HG03457 (cell line): ENCODE measurements around the gene AFP.

ENCODE experiments used
- ATAC-seq: cut with Tn5 transposase; IDR thresholded peaks from one replicate; pipeline ENCODE4 v1.9.1; 2021; ENCODE audit warnings: moderate number of reproducible peaks; ENCODE audit not compliant: unreplicated experiment

AFP gene

DNA sequence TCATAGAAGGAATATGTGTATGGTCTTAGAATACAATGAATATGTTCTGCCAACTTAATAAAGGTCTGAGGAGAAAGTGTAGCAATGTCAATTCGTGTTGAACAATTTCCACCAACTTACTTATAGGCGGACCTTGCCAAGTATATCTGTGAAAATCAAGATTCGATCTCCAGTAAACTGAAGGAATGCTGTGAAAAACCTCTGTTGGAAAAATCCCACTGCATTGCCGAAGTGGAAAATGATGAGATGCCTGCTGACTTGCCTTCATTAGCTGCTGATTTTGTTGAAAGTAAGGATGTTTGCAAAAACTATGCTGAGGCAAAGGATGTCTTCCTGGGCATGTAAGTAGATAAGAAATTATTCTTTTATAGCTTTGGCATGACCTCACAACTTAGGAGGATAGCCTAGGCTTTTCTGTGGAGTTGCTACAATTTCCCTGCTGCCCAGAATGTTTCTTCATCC lies 22.7 kb upstream of the AFP start:
- no peak for ATAC-seq

DNA sequence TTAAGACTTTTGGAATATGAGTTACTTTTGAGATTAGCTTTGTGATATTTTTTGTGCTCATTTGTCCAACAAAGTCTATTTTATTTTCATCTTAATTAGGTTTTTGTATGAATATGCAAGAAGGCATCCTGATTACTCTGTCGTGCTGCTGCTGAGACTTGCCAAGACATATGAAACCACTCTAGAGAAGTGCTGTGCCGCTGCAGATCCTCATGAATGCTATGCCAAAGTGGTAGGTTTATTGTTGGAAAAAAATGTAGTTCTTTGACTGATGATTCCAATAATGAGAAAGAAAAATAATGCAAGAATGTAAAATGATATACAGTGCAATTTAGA lies 21.1 kb upstream of the AFP start:
- ATAC-seq: no peak

DNA sequence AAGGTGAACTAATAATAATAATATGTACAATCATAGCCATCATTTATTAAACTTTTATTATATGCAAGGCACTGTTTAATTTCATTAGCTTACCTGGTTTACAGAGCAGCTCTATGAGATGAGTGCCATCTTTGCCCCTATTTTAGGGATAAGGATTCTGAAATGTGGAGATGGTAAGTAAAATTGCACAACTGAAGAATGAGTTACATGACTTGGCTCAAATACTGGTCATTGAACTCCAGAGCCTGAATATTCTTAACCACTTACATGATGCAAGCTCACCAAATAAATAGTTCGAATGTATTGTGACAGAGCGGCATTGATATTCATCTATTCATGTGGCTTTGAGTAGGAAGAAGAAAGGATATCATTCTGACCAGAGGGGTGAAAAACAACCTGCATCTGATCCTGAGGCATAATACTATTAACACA lies 20.2 kb upstream of the AFP start:
- ATAC-seq: no peak

DNA sequence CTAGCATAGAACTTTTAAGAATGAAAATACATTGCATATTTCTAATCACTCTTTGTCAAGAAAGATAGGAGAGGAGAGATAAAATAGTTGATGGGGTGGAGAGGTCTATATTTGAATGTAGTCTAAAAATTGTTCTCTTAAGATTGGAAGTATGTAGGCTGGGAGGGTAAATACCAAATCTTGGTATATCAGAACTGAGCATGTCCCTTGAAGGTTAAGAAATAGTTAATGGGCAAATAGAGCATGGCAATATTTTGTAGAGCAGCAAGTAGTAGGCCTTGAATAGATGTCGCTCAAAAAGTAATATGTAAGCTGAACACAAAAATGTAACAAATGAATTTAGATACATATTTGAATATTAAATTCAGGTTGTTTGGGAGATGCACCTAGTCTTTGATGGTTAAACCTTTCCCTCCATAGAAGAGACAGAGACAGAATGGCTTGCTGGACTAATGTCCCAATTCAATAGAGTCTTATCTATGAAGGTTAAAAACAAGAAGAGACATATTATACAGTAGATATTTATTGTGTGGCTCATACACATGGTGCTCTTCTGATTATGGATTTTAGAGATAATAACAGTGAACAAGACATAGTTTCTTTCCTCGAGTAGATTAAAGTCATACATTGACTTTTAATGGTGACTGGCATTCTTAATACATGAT lies 19.5 kb upstream of the AFP start:
- ATAC-seq: no peak

DNA sequence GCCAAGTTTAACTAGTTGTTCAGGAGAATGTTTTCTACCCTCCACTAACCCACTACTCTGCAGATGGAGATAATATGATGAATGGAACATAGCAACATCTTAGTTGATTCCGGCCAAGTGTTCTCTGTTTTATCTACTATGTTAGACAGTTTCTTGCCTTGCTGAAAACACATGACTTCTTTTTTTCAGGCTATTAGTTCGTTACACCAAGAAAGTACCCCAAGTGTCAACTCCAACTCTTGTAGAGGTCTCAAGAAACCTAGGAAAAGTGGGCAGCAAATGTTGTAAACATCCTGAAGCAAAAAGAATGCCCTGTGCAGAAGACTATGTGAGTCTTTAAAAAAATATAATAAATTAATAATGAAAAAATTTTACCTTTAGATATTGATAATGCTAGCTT lies 18.7 kb upstream of the AFP start:
- no peak for ATAC-seq

DNA sequence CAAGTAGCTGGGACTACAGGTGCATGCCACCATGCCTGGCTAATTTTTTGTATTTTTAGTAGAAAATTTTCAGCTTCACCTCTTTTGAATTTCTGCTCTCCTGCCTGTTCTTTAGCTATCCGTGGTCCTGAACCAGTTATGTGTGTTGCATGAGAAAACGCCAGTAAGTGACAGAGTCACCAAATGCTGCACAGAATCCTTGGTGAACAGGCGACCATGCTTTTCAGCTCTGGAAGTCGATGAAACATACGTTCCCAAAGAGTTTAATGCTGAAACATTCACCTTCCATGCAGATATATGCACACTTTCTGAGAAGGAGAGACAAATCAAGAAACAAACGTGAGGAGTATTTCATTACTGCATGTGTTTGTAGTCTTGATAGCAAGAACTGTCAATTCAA lies 18.0 kb upstream of the AFP start:
- no peak for ATAC-seq

DNA sequence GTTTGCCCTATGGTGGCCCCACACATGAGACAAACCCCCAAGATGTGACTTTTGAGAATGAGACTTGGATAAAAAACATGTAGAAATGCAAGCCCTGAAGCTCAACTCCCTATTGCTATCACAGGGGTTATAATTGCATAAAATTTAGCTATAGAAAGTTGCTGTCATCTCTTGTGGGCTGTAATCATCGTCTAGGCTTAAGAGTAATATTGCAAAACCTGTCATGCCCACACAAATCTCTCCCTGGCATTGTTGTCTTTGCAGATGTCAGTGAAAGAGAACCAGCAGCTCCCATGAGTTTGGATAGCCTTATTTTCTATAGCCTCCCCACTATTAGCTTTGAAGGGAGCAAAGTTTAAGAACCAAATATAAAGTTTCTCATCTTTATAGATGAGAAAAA lies 17.3 kb upstream of the AFP start:
- ATAC-seq: no peak

DNA sequence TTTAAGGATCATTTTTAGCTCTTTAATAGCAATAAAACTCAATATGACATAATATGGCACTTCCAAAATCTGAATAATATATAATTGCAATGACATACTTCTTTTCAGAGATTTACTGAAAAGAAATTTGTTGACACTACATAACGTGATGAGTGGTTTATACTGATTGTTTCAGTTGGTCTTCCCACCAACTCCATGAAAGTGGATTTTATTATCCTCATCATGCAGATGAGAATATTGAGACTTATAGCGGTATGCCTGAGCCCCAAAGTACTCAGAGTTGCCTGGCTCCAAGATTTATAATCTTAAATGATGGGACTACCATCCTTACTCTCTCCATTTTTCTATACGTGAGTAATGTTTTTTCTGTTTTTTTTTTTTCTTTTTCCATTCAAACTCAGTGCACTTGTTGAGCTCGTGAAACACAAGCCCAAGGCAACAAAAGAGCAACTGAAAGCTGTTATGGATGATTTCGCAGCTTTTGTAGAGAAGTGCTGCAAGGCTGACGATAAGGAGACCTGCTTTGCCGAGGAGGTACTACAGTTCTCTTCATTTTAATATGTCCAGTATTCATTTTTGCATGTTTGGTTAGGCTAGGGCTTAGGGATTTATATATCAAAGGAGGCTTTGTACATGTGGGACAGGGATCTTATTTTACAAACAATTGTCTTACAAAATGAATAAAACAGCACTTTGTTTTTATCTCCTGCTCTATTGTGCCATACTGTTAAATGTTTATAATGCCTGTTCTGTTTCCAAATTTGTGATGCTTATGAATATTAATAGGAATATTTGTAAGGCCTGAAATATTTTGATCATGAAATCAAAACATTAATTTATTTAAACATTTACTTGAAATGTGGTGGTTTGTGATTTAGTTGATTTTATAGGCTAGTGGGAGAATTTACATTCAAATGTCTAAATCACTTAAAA lies 16.6 kb upstream of the AFP start:
- no peak for ATAC-seq

DNA sequence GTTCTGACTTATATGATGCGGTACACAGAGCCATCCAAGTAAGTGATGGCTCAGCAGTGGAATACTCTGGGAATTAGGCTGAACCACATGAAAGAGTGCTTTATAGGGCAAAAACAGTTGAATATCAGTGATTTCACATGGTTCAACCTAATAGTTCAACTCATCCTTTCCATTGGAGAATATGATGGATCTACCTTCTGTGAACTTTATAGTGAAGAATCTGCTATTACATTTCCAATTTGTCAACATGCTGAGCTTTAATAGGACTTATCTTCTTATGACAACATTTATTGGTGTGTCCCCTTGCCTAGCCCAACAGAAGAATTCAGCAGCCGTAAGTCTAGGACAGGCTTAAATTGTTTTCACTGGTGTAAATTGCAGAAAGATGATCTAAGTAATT lies 15.4 kb upstream of the AFP start:
- no peak for ATAC-seq

DNA sequence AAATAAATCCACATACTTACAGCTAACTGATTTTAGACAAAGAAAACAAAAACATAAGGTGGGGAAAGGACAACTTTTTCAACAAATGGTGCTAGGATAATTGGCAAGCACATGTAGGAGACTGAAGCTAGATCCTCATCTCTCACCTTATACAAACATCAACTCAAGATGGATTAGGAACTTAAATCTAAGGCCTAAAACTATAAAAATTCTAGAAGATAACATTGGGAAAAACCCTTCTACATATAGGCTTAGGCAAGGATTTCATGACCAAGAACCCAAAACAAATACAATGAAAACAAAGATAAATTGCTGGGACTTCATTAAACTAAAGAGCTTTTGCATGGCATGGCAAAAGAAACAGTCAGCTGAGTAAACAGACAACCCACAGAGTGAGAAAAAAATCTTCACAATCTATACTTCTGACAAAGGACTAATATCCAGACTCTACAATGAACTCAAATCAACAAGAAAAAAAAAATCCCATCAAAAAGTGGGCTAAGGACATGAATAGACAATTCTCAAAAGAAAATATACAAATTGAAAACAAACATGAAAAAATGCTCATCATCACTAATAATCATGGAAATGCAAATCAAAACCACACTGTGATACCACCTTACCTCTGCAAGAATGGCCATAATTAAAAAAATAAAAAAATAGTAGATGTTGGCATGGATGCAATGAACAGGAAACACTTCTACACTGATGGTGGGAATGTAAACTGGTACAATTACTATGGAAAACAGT lies 14.1 kb upstream of the AFP start:
- no peak for ATAC-seq

DNA sequence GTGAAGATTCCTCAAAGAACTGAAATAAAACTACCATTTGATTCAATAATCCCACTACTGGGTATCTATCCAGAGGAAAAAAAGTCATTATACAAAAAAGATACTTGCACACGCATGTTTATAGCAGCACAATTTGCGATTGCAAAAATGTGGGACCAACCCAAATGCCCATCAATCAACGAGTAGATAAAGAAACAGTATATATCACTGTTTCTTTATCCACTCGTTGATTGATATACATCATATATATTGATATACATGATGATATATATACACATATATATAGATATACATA lies 13.6 kb upstream of the AFP start:
- no peak for ATAC-seq

DNA sequence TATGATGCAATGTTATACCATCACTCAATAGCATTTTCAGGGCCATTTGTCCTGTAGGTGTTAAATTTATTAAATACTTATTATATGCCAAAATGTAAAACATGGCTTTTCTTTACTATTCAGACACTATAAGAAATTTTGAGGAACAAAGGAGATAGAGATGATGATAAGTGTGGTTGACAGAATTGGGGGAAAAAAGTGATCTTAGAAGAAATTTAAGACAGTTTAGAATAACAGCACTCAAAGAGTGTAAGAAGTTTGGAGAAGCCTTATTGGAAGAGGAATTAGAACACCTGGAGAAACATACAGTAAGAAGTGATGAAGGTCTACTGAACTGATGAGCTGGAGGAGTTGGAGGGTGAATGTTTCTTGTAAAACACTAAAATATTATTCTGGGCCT lies 12.8 kb upstream of the AFP start:
- no peak for ATAC-seq

DNA sequence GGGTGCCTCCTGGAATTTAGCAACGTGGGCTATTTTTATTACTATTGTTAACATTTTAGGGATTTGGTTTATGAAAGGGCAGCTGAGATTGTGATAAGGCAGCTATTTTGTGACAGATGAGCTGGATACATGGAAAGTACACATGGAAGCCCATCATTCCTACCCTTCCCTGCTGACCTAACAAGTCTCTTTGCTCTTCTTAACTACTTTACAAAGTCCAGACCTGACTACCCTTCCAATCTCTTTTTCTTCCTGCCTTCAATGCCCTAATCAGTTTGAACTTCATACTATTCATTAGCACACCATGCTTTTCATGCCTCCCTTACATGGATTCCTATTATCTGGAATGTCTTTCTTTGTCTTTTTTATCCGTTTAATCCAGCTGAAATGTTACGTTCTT lies 9.4 kb upstream of the AFP start:
- no peak for ATAC-seq

DNA sequence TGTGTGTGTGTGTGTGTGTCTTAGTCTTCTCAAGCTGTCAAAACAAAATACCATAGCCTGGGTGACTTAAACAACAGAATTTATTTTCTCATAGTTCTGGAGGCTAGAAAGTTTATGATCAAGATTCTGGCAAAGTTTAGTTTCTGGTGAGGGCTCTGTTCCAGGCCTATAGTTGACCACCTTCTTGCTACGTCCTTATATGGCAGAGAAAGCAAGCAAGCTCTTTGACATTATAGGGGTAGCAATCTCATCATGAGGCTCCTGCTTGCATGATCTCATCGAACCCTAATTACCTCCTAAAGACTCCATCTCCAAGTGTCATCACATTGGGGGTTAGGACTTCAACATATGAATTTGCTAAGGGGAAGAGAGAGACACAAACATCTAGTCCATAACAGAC lies 6.9 kb upstream of the AFP start:
- ATAC-seq: no peak

DNA sequence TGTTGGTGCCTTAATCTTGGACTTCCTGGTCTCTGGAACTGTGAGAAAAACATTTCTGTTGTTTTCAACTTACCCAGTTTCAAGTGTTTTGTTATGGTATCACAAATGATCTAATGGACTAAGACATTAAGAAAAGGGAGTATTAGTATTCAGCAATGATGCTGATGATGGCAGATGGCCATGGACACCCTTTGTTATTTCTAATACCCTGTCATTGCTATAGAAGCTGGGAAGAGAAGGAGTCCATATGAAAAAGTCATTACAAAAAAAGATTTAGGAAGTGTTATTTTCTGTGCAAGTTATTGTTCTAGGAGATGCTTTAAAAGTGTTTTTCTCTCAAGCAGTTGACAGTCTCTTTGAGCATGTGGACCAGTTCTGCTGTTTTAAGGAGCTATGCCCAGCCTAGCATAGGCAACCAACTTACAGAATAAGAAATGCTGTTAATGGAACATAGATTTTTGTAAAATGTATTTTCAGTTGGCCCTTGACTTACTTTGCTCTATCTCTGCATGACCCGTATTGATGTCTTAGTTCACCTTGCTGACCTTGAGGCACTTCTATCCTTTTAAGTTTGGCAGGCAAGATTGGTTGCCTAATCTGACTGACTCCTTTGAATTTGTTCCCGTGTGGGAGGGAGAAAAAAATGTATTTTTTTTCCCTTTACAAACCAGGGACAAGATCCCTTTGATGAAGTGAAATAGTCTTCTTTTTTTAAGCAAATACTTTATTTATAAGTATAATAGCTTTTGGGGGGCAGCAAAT lies 6.0 kb upstream of the AFP start:
- no peak for ATAC-seq

DNA sequence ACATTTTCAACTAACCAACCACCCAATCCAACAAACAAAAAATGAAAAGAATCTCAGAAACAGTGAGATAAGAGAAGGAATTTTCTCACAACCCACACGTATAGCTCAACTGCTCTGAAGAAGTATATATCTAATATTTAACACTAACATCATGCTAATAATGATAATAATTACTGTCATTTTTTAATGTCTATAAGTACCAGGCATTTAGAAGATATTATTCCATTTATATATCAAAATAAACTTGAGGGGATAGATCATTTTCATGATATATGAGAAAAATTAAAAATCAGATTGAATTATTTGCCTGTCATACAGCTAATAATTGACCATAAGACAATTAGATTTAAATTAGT lies 4.2 kb upstream of the AFP start:
- no peak for ATAC-seq

DNA sequence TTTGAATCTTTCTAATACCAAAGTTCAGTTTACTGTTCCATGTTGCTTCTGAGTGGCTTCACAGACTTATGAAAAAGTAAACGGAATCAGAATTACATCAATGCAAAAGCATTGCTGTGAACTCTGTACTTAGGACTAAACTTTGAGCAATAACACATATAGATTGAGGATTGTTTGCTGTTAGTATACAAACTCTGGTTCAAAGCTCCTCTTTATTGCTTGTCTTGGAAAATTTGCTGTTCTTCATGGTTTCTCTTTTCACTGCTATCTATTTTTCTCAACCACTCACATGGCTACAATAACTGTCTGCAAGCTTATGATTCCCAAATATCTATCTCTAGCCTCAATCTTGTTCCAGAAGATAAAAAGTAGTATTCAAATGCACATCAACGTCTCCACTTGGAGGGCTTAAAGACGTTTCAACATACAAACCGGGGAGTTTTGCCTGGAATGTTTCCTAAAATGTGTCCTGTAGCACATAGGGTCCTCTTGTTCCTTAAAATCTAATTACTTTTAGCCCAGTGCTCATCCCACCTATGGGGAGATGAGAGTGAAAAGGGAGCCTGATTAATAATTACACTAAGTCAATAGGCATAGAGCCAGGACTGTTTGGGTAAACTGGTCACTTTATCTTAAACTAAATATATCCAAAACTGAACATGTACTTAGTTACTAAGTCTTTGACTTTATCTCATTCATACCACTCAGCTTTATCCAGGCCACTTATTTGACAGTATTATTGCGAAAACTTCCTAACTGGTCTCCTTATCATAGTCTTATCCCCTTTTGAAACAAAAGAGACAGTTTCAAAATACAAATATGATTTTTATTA lies 3.6 kb upstream of the AFP start:
- no peak for ATAC-seq

DNA sequence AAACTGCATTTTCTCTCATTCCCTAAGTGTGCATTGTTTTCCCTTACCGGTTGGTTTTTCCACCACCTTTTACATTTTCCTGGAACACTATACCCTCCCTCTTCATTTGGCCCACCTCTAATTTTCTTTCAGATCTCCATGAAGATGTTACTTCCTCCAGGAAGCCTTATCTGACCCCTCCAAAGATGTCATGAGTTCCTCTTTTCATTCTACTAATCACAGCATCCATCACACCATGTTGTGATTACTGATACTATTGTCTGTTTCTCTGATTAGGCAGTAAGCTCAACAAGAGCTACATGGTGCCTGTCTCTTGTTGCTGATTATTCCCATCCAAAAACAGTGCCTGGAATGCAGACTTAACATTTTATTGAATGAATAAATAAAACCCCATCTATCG lies 2.9 kb upstream of the AFP start:
- no peak for ATAC-seq

DNA sequence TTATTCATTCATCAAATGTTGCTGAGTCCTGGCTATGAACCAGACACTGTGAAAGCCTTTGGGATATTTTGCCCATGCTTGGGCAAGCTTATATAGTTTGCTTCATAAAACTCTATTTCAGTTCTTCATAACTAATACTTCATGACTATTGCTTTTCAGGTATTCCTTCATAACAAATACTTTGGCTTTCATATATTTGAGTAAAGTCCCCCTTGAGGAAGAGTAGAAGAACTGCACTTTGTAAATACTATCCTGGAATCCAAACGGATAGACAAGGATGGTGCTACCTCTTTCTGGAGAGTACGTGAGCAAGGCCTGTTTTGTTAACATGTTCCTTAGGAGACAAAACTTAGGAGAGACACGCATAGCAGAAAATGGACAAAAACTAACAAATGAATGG lies 1.7 kb upstream of the AFP start:
- ATAC-seq: no peak
